Measurements from ENCODE around the gene PARD6G. TPM values are rescaled to one million over a fixed set of nuclear protein-coding genes. Genes with fewer than 3 reads are reported as not detected.

The PARD6G gene
- total and polyA plus RNA-seq, 2 experiments from 2014 or later: 6.9 to 18.5 TPM

DNA sequence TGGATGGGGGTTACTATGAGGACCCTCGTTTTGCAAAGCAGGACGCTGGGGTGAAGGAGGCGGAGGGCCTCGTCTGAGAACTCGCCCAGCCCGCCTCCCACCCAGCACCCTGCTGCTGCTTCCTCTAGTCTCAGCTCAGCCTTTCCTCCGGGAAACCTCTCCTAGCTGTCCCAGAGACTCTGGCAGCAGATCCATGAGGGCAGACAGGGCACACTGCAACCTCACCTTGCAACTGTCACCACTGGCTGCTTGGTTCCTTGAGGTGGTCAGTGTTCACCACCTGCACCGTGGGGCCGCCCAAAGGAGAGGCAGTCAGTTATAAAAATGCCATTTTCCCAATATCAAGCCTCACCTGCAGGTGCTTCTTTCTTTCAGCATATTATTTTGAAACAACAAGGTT is 45.6 kb downstream of the PARD6G start:
- Mint-ChIP-seq H3K27me3 (ENCODE audit: insufficient read depth, low read depth, poor library complexity) (peaks cover 10% of the 10 kb centered on the region), H3K4me3 (no peak overlapping the region), H3K36me3 (ENCODE audit: low read depth) (no peaks in the 10 kb centered on the region), H3K4me1 (peaks cover 56% of the 10 kb centered on the region), H3K27ac (no peak overlapping the region), H3K9me3 (no peaks in the 10 kb centered on the region)
- TF ChIP-seq NANOG (IDR thresholded peaks at IDR 0.05; ENCODE audit: borderline replicate concordance): no peak
- TF ChIP-seq EZH2 (IDR thresholded peaks at IDR 0.05; ENCODE audit: low read depth, unreplicated experiment): no peak
- no peak for TF ChIP-seq POLR2AphosphoS5 (IDR thresholded peaks at IDR 0.05; ENCODE audit: low read depth)
- TF ChIP-seq, protein P1, sequence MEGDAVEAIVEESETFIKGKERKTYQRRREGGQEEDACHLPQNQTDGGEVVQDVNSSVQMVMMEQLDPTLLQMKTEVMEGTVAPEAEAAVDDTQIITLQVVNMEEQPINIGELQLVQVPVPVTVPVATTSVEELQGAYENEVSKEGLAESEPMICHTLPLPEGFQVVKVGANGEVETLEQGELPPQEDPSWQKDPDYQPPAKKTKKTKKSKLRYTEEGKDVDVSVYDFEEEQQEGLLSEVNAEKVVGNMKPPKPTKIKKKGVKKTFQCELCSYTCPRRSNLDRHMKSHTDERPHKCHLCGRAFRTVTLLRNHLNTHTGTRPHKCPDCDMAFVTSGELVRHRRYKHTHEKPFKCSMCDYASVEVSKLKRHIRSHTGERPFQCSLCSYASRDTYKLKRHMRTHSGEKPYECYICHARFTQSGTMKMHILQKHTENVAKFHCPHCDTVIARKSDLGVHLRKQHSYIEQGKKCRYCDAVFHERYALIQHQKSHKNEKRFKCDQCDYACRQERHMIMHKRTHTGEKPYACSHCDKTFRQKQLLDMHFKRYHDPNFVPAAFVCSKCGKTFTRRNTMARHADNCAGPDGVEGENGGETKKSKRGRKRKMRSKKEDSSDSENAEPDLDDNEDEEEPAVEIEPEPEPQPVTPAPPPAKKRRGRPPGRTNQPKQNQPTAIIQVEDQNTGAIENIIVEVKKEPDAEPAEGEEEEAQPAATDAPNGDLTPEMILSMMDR (conservative IDR thresholded peaks at IDR 0.05; ENCODE audit: low read depth in 2 of 2): no peak
- TF ChIP-seq, protein P2, sequence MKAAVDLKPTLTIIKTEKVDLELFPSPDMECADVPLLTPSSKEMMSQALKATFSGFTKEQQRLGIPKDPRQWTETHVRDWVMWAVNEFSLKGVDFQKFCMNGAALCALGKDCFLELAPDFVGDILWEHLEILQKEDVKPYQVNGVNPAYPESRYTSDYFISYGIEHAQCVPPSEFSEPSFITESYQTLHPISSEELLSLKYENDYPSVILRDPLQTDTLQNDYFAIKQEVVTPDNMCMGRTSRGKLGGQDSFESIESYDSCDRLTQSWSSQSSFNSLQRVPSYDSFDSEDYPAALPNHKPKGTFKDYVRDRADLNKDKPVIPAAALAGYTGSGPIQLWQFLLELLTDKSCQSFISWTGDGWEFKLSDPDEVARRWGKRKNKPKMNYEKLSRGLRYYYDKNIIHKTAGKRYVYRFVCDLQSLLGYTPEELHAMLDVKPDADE (IDR thresholded peaks at IDR 0.05): no peak
- TF ChIP-seq STAT1 (IDR thresholded peaks at IDR 0.05; ENCODE audit: unreplicated experiment): no peak
- TF ChIP-seq, protein P3, sequence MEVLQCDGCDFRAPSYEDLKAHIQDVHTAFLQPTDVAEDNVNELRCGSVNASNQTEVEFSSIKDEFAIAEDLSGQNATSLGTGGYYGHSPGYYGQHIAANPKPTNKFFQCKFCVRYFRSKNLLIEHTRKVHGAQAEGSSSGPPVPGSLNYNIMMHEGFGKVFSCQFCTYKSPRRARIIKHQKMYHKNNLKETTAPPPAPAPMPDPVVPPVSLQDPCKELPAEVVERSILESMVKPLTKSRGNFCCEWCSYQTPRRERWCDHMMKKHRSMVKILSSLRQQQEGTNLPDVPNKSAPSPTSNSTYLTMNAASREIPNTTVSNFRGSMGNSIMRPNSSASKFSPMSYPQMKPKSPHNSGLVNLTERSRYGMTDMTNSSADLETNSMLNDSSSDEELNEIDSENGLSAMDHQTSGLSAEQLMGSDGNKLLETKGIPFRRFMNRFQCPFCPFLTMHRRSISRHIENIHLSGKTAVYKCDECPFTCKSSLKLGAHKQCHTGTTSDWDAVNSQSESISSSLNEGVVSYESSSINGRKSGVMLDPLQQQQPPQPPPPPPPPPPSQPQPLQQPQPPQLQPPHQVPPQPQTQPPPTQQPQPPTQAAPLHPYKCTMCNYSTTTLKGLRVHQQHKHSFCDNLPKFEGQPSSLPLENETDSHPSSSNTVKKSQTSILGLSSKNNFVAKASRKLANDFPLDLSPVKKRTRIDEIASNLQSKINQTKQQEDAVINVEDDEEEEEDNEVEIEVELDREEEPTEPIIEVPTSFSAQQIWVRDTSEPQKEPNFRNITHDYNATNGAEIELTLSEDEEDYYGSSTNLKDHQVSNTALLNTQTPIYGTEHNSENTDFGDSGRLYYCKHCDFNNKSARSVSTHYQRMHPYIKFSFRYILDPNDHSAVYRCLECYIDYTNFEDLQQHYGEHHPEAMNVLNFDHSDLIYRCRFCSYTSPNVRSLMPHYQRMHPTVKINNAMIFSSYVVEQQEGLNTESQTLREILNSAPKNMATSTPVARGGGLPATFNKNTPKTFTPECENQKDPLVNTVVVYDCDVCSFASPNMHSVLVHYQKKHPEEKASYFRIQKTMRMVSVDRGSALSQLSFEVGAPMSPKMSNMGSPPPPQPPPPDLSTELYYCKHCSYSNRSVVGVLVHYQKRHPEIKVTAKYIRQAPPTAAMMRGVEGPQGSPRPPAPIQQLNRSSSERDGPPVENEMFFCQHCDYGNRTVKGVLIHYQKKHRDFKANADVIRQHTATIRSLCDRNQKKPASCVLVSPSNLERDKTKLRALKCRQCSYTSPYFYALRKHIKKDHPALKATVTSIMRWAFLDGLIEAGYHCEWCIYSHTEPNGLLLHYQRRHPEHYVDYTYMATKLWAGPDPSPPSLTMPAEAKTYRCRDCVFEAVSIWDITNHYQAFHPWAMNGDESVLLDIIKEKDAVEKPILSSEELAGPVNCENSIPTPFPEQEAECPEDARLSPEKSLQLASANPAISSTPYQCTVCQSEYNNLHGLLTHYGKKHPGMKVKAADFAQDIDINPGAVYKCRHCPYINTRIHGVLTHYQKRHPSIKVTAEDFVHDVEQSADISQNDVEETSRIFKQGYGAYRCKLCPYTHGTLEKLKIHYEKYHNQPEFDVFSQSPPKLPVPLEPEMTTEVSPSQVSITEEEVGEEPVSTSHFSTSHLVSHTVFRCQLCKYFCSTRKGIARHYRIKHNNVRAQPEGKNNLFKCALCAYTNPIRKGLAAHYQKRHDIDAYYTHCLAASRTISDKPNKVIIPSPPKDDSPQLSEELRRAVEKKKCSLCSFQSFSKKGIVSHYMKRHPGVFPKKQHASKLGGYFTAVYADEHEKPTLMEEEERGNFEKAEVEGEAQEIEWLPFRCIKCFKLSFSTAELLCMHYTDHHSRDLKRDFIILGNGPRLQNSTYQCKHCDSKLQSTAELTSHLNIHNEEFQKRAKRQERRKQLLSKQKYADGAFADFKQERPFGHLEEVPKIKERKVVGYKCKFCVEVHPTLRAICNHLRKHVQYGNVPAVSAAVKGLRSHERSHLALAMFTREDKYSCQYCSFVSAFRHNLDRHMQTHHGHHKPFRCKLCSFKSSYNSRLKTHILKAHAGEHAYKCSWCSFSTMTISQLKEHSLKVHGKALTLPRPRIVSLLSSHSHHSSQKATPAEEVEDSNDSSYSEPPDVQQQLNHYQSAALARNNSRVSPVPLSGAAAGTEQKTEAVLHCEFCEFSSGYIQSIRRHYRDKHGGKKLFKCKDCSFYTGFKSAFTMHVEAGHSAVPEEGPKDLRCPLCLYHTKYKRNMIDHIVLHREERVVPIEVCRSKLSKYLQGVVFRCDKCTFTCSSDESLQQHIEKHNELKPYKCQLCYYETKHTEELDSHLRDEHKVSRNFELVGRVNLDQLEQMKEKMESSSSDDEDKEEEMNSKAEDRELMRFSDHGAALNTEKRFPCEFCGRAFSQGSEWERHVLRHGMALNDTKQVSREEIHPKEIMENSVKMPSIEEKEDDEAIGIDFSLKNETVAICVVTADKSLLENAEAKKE (CRISPR knock-in tag; IDR thresholded peaks at IDR 0.05): no peak
- TF ChIP-seq EZH2phosphoT487 (IDR thresholded peaks at IDR 0.05; ENCODE audit: unreplicated experiment): no peak
- TF ChIP-seq ZNF331 (CRISPR knock-in tag; IDR thresholded peaks at IDR 0.05; ENCODE audit: low read depth): no peak
- no peak for TF ChIP-seq JUNB (IDR thresholded peaks at IDR 0.05; ENCODE audit: unreplicated experiment)
- TF ChIP-seq ZNF114 (CRISPR knock-in tag; IDR thresholded peaks at IDR 0.05): no peak
- TF ChIP-seq, protein P4, sequence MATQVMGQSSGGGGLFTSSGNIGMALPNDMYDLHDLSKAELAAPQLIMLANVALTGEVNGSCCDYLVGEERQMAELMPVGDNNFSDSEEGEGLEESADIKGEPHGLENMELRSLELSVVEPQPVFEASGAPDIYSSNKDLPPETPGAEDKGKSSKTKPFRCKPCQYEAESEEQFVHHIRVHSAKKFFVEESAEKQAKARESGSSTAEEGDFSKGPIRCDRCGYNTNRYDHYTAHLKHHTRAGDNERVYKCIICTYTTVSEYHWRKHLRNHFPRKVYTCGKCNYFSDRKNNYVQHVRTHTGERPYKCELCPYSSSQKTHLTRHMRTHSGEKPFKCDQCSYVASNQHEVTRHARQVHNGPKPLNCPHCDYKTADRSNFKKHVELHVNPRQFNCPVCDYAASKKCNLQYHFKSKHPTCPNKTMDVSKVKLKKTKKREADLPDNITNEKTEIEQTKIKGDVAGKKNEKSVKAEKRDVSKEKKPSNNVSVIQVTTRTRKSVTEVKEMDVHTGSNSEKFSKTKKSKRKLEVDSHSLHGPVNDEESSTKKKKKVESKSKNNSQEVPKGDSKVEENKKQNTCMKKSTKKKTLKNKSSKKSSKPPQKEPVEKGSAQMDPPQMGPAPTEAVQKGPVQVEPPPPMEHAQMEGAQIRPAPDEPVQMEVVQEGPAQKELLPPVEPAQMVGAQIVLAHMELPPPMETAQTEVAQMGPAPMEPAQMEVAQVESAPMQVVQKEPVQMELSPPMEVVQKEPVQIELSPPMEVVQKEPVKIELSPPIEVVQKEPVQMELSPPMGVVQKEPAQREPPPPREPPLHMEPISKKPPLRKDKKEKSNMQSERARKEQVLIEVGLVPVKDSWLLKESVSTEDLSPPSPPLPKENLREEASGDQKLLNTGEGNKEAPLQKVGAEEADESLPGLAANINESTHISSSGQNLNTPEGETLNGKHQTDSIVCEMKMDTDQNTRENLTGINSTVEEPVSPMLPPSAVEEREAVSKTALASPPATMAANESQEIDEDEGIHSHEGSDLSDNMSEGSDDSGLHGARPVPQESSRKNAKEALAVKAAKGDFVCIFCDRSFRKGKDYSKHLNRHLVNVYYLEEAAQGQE (IDR thresholded peaks at IDR 0.05; ENCODE audit: unreplicated experiment): no peak
- DNase-seq (ENCODE audit: low spot score): no peak
- H2AFZ ChIP-seq: no peak overlapping the region
- H4K20me1 ChIP-seq (replicated peaks; ENCODE audit: insufficient read depth): no peaks in the 10 kb centered on the region; the same call in 1 of the 2 replicates
- ATAC-seq: no peak
- H3K27ac ChIP-seq (ENCODE audit: low read depth): no peak overlapping the region
- H3K9me2 ChIP-seq (ENCODE audit: insufficient read depth): no peaks in the 10 kb centered on the region
- no peaks in the 10 kb centered on the region for H3K27me3 ChIP-seq (ENCODE audit: insufficient read depth)
- peaks cover 19% of the 10 kb centered on the region for H3K4me1 ChIP-seq (ENCODE audit: insufficient read depth)
- no peaks in the 10 kb centered on the region for H3F3A ChIP-seq (replicated peaks; ENCODE audit: low read depth)
- no peaks in the 10 kb centered on the region for H3K79me2 ChIP-seq (replicated peaks; ENCODE audit: insufficient read depth)
- H3K36me3 ChIP-seq (ENCODE audit: insufficient read depth): no peaks in the 10 kb centered on the region
- no peak overlapping the region for H3K4me2 ChIP-seq
- no peak overlapping the region for H3K4me3 ChIP-seq
